Colonic mucosa (tissue), 4 donors: ENCODE data around the gene FAM118B. TPM values are rescaled to one million over a fixed set of nuclear protein-coding genes. Genes with fewer than 3 reads are reported as not detected.

Experiments used
- DNase-seq: peaks from one replicate; pipeline ENCODE4 v3.0.0-alpha.2; 2020
- H3K27ac ChIP-seq: fragments of 200-600 bp; one replicate; pipeline ENCODE4 v1.8.0; 2021
- H3K27me3 ChIP-seq: fragments of 200-600 bp; one replicate; pipeline ENCODE4 v1.8.0; 2021
- H3K36me3 ChIP-seq: fragments of 200-600 bp; one replicate; pipeline ENCODE4 v1.8.0; 2021
- H3K4me1 ChIP-seq: fragments of 200-600 bp; one replicate; pipeline ENCODE4 v1.8.0; 2021; ENCODE audit warnings: mild to moderate bottlenecking
- H3K4me3 ChIP-seq: fragments of 200-600 bp; one replicate; pipeline ENCODE4 v1.8.0; 2021
- H3K9ac ChIP-seq, 2 donors: one replicate each; pipeline ENCODE4 v1.7.0; 2013; ENCODE audit warnings: control low read depth in 2 of 2, low read depth in 2 of 2, low read length in 2 of 2
- H3K9me3 ChIP-seq: fragments of 200-600 bp; one replicate; pipeline ENCODE4 v1.8.0; 2021
- CTCF ChIP-seq: fragments of 200-600 bp; IDR thresholded peaks from one replicate; pipeline ENCODE4 v1.8.0; 2022; ENCODE audit warnings: antibody characterized with exemption, mild to moderate bottlenecking
- intact Hi-C: fragments of 100-400 bp; cut with DNase I; formaldehyde crosslinking; loops from one replicate; pipeline ENCODE4 v1.14.1; 2022
- total RNA-seq, 2 donors: library from RNA; stranded (reverse); fragmentation: NEBNext Ultra II Directional in 1 of 2; extraction: Animal tissue kit (Norgen Biotek cat#: 25700) in 1 of 2; gene quantifications; one replicate each; pipeline ENCODE4 v1.2.1, GENCODE V29; 2021
- donor health status: healthy.
- donor health status: DM: no; HTN: no; CAD: no.
- donor health status: DM: no; HTN: no; CAD: no.

FAM118B gene
- total RNA-seq, 2 donors from 2014 or later = 57.9 to 58.3 TPM

- Histone ChIP-seq H3K27me3 (no peaks in the 10 kb centered on the region), H3K4me1 (no peaks in the 10 kb centered on the region), H3K4me3 (no peak overlapping the region), H3K9ac (no peak overlapping the region), H3K36me3 (no peaks in the 10 kb centered on the region), H3K9me3 (no peaks in the 10 kb centered on the region), H3K27ac (no peak overlapping the region)
- no peak for DNase-seq
- intact Hi-C loops = no loop called here
- no peak for TF ChIP-seq CTCF
Observed at GRCh38 chr11:126224647-126225294, 13.2 kb downstream of the FAM118B start.

- no peak for DNase-seq
- H3K27ac ChIP-seq = no peak overlapping the region
- no peaks in the 10 kb centered on the region for H3K27me3 ChIP-seq
- H3K9me3 ChIP-seq = no peaks in the 10 kb centered on the region
- no peaks in the 10 kb centered on the region for H3K4me1 ChIP-seq
- no peak overlapping the region for H3K9ac ChIP-seq
- intact Hi-C loops = no loop called here
- TF ChIP-seq CTCF = no peak
- no peak overlapping the region for H3K4me3 ChIP-seq
- no peaks in the 10 kb centered on the region for H3K36me3 ChIP-seq
Observed at GRCh38 chr11:126225295-126225665, 13.7 kb downstream of the FAM118B start.

- TF ChIP-seq CTCF = no peak
- H3K27ac ChIP-seq = no peak overlapping the region
- no peak for DNase-seq
- no peaks in the 10 kb centered on the region for H3K36me3 ChIP-seq
- intact Hi-C loops = no loop called here
- no peak overlapping the region for H3K4me3 ChIP-seq
- no peak overlapping the region for H3K9ac ChIP-seq
- H3K9me3 ChIP-seq = no peaks in the 10 kb centered on the region
- no peaks in the 10 kb centered on the region for H3K4me1 ChIP-seq
- H3K27me3 ChIP-seq = no peaks in the 10 kb centered on the region
Observed at GRCh38 chr11:126226334-126227084, 14.9 kb downstream of the FAM118B start.

GRCh38 chr11:126229858-126230540, 18.4 kb downstream of the FAM118B start:
- H3K9me3 ChIP-seq = no peaks in the 10 kb centered on the region
- TF ChIP-seq CTCF = no peak
- no peak for DNase-seq
- no peaks in the 10 kb centered on the region for H3K36me3 ChIP-seq
- H3K4me3 ChIP-seq = no peak overlapping the region
- no peak overlapping the region for H3K9ac ChIP-seq
- H3K4me1 ChIP-seq = no peaks in the 10 kb centered on the region
- H3K27ac ChIP-seq = no peak overlapping the region
- intact Hi-C loops = no loop called here
- no peaks in the 10 kb centered on the region for H3K27me3 ChIP-seq

GRCh38 chr11:126231725-126232459, 20.3 kb downstream of the FAM118B start:
- Histone ChIP-seq H3K4me1 (no peaks in the 10 kb centered on the region), H3K9me3 (no peaks in the 10 kb centered on the region), H3K27me3 (no peaks in the 10 kb centered on the region), H3K36me3 (no peaks in the 10 kb centered on the region), H3K4me3 (no peak overlapping the region), H3K9ac (no peak overlapping the region), H3K27ac (no peak overlapping the region)
- no peak for TF ChIP-seq CTCF
- intact Hi-C loops = no loop called here
- no peak for DNase-seq
